Right cardiac atrium (tissue), 5 donors: ENCODE results near the gene AGT. TPM values are rescaled to one million over a fixed set of nuclear protein-coding genes. Genes with fewer than 3 reads are reported as not detected.
"Not testable (repeated sequence)": the region's sequence is repeated elsewhere in the genome, so short reads cannot be mapped to it uniquely, and the experiment has no call there.

Experiments used
- ATAC-seq, 2 donors: fragments of 200-7000 bp; cut with Tn5 transposase; one replicate each; pipeline versions ENCODE4 v1.8.0 to v1.9.1; 2020; ENCODE audit warnings: moderate library complexity in 2 of 2, mild to moderate bottlenecking in 1 of 2
- DNase-seq, 3 donors: peaks; one replicate each; pipeline ENCODE4 v3.0.0-alpha.2; 2020
- H3K27ac ChIP-seq: one replicate; pipeline ENCODE4 v1.5.1; 2013; ENCODE audit warnings: mild to moderate bottlenecking, low read length, control low read depth, moderate library complexity
- H3K27me3 ChIP-seq: one replicate; pipeline ENCODE4 v1.6.1; 2013; ENCODE audit not compliant: control insufficient read depth, insufficient read depth
- H3K4me1 ChIP-seq: one replicate; pipeline ENCODE4 v1.6.1; 2013; ENCODE audit warnings: low read length; ENCODE audit not compliant: control insufficient read depth, insufficient read depth
- H3K4me3 ChIP-seq: one replicate; pipeline ENCODE4 v1.5.1; 2013; ENCODE audit warnings: low read length, control low read depth
- H3K9me3 ChIP-seq: one replicate; pipeline ENCODE4 v1.6.1; 2013; ENCODE audit warnings: low read length; ENCODE audit not compliant: control insufficient read depth
- WGBS: extraction: QIAGEN DNeasy Blood & Tissue Kit; methylation state at CpG from one replicate; pipeline ENCODE4 v1.1.7; 2013; 5-methylcytosine and 5-hydroxymethylcytosine counted together
- intact Hi-C, 4 donors: fragments of 100-400 bp; cut with DNase I; formaldehyde crosslinking; loops; one replicate each; pipeline versions ENCODE4 v1.11.0 to v1.14.0; 2022 to 2023
- polyA plus RNA-seq: library from polyadenylated mRNA; stranded (reverse); fragments of 200-250 nt; gene quantifications from one replicate; pipeline ENCODE4 v1.2.3, GENCODE V29; 2013
- total RNA-seq, 4 donors: library from RNA; stranded (reverse); fragmentation: NEBNext Ultra II Directional; extraction: Animal tissue kit (Norgen Biotek cat#: 25700); gene quantifications; one replicate each; pipeline ENCODE4 v1.2.1, GENCODE V29; 2021
- donor health status: healthy with polysubstance abuse.
- donor health status: DM: no; HTN: yes; CAD: no.
- donor health status: DM: no; HTN: no; CAD: no.
- donor health status: DM: no; HTN: yes; CAD: no; lungs with severe emphysema.
- donor health status: DM: yes; HTN: yes; CAD: no.

AGT gene
- total and polyA plus RNA-seq, 5 donors, result 114 to 168 (median 125) TPM

DNA sequence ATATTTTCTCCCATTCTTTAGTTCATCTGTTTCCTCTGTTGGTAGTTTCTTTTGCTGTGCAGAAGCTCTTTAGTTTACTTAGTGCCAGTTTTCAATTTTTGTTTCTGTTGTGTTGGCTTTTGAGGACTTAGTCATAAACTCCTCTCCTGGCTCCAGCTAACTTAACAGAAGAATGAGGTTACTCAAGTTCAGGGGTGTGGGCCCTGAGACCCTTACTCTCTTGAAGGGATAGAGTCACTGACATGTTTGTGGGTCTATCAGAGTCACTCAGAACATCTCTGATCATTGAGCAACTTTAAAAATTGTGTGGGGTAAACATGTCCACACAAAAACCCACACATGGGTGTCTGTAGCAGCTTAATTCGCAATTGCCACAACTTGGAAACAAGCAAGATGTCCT, 14.2 kb downstream of the AGT start:
- intact Hi-C loops, result loop anchor here in 2 of 4 donors (10.0 kb wide), 1 partner anchor 65 kb away; no protein-coding TSS in a partner anchor
- WGBS, result 91% methylated on average over 1 of the region's 1 CpG

DNA sequence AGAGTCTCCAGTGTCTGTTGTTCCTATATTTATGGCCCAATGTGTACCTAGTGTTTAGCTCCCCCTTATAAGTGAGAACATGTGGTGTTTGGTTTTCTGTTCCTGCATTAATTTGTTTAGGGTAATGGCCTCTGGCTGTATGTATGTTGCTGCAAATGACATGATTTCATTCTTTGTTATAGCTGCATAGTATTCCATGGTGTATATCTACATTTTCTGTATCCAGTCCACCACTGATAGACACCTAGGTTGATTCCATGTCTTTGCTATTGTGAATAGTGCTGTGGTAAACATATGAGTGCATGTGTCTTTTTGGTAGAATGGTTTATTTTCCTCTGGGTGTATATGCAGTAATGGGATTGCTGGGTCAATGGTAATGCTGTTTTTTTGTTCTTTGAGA, 15.0 kb downstream of the AGT start:
- H3K27ac ChIP-seq, H3K27me3 ChIP-seq, H3K9me3 ChIP-seq, ATAC-seq, H3K4me1 ChIP-seq, H3K4me3 ChIP-seq, DNase-seq: not testable (repeated sequence)
- intact Hi-C loops, result loop anchor here in 2 of 4 donors (10.0 kb wide), 1 partner anchor 66 kb away; no protein-coding TSS in a partner anchor

More for the DNA sequence above, 14.2 kb downstream of the AGT start:
- H3K27ac ChIP-seq, result no peak overlapping the region
- H3K27me3 ChIP-seq, result no peaks in the 10 kb centered on the region
- peaks cover 5% of the 10 kb centered on the region for H3K4me1 ChIP-seq
- no peak for ATAC-seq
- no peaks in the 10 kb centered on the region for H3K9me3 ChIP-seq
- DNase-seq, result no peak
- no peak overlapping the region for H3K4me3 ChIP-seq

DNA sequence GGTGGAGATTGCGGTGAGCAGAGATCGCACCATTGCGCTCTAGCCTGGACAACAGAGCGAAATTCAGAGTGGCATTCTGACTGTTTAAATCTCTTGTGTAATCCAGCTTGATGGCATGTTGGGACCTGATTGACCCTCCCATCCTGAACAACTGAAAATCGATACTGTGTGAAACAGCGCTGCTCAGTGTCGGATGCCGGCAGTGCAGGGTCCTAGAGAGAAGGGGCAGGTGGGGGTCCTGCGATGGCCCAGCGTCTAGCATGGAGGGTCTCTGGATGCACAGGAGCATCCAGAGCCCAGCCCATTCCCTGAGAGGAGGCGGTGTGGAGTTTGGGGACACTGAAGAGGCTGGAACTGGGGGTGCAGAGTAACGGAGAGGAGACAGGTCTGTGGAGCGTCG, 15.8 kb downstream of the AGT start:
- intact Hi-C loops, result loop anchor here in 2 of 4 donors (10.0 kb wide), 1 partner anchor 67 kb away; no protein-coding TSS in a partner anchor
- Histone ChIP-seq H3K9me3 (no peaks in the 10 kb centered on the region), H3K4me1 (peaks cover 5% of the 10 kb centered on the region), H3K4me3 (no peak overlapping the region), H3K27ac (no peak overlapping the region), H3K27me3 (no peaks in the 10 kb centered on the region)
- ATAC-seq (no peak), DNase-seq (no peak)
- WGBS, result 93% methylated on average over 14 of the region's 14 CpGs

- WGBS, result 78% methylated on average over 7 of the region's 7 CpGs
- intact Hi-C loops, result loop anchor here in 2 of 4 donors (10.0 kb wide), 1 partner anchor 68 kb away; no protein-coding TSS in a partner anchor
- no peaks in the 10 kb centered on the region for H3K27me3 ChIP-seq
- no peak overlapping the region for H3K4me3 ChIP-seq
- peak; percentile 46 to 62 for ATAC-seq
- no peak overlapping the region for H3K27ac ChIP-seq
- peaks cover 5% of the 10 kb centered on the region for H3K4me1 ChIP-seq
- no peaks in the 10 kb centered on the region for H3K9me3 ChIP-seq
- DNase-seq, result no peak
Observed at GRCh38 chr1:230696722-230697437, 17.0 kb downstream of the AGT start.

GRCh38 chr1:230696218-230696617, 17.7 kb downstream of the AGT start:
- H3K4me3 ChIP-seq, result no peak overlapping the region
- peaks cover 5% of the 10 kb centered on the region for H3K4me1 ChIP-seq
- ATAC-seq (no peak), DNase-seq (no peak)
- H3K27ac ChIP-seq, result no peak overlapping the region
- 56% methylated on average over 8 of the region's 8 CpGs for WGBS
- H3K27me3 ChIP-seq, result no peaks in the 10 kb centered on the region
- intact Hi-C loops, result loop anchor here in 2 of 4 donors (10.0 kb wide), 1 partner anchor 69 kb away; no protein-coding TSS in a partner anchor
- H3K9me3 ChIP-seq, result no peaks in the 10 kb centered on the region

DNA sequence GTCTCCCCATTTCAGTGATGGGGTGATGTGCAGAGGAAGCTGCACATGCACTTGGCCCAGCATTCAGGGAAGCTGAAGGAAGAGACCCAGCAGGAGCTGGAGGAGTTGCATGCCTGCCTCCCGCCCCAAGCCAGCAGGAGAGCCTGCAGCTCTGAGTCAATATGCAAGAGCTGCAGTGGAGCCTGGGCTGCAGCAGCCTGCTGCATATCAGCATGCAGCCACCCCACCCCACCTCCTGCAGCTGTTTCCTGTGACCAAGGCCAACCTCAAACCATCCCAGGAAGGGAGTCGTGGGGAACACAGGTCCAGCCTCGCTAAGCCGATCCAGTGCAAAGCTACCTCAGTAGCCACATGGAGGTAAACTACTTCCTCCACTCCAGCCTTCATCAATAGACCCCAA, 18.9 kb downstream of the AGT start:
- Histone ChIP-seq H3K27me3 (no peaks in the 10 kb centered on the region), H3K4me3 (no peak overlapping the region), H3K27ac (no peak overlapping the region), H3K4me1 (peaks cover 5% of the 10 kb centered on the region), H3K9me3 (no peaks in the 10 kb centered on the region)
- peak in 1 of 2 donors; percentile 5 for ATAC-seq
- DNase-seq, result no peak
- 56% methylated on average over 4 of the region's 4 CpGs for WGBS
- intact Hi-C loops, result loop anchor here in 2 of 4 donors (10.0 kb wide), 1 partner anchor 70 kb away; no protein-coding TSS in a partner anchor

GRCh38 chr1:230694464-230694863, 19.5 kb downstream of the AGT start:
- intact Hi-C loops, result loop anchor here in 2 of 4 donors (10.0 kb wide), 1 partner anchor 70 kb away; no protein-coding TSS in a partner anchor
- H3K27ac ChIP-seq, result no peak overlapping the region
- ATAC-seq, result peak in 1 of 2 donors; percentile 9
- H3K9me3 ChIP-seq, result no peaks in the 10 kb centered on the region
- no peaks in the 10 kb centered on the region for H3K27me3 ChIP-seq
- peaks cover 5% of the 10 kb centered on the region for H3K4me1 ChIP-seq
- 92% methylated on average over 4 of the region's 4 CpGs for WGBS
- no peak for DNase-seq
- no peak overlapping the region for H3K4me3 ChIP-seq

DNA sequence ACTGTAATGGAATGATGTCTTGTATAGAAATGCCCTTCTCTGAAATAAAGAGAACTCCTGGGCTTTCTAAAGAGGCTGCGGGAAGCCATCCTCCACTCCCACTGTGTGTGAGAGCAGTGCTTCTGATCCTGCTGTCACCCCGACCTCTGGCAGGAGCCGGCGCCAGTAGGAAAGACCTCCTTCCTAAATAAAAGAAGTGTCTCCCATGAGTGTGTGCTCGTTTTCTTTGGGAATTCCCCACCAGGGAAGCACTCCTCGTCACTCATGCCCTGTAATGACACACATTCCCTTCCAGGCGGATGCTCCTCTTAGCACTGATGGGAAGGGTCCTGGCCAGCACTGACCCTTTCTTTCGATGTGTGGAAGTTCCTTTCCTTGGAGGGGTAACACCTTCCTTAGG, 20.1 kb downstream of the AGT start:
- no peak overlapping the region for H3K4me3 ChIP-seq
- H3K9me3 ChIP-seq, result no peaks in the 10 kb centered on the region
- H3K27ac ChIP-seq, result no peak overlapping the region
- no peak for ATAC-seq
- intact Hi-C loops, result loop anchor here in 2 of 4 donors (10.0 kb wide), 1 partner anchor 71 kb away; no protein-coding TSS in a partner anchor
- no peaks in the 10 kb centered on the region for H3K27me3 ChIP-seq
- DNase-seq, result no peak
- H3K4me1 ChIP-seq, result peaks cover 5% of the 10 kb centered on the region
- 82% methylated on average over 8 of the region's 8 CpGs for WGBS

DNA sequence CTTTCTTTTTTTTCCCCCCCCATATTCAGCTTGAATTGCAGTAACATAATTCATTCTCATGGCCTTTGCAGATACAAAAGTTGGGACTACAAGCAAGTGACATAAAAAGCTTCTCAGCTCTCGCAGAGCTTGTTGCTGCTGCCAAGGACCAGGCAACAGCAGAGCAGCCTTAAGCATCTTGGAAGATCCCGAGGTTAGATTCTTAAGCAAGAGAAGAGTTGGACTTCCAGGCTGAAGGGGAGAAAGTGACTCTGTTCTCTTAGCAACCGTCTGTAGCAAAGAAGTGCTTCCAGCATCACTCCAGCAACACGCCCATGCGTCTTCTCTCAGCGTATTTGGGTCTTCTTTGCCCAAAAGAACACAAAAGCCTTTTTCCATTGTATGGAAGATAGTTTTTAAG, 20.7 kb downstream of the AGT start:
- no peaks in the 10 kb centered on the region for H3K9me3 ChIP-seq
- WGBS, result 80% methylated on average over 6 of the region's 6 CpGs
- H3K27ac ChIP-seq, result no peak overlapping the region
- no peaks in the 10 kb centered on the region for H3K27me3 ChIP-seq
- no peak overlapping the region for H3K4me3 ChIP-seq
- intact Hi-C loops, result loop anchor here in 2 of 4 donors (10.0 kb wide), 1 partner anchor 72 kb away; no protein-coding TSS in a partner anchor
- no peak for ATAC-seq
- no peak for DNase-seq
- peaks cover 5% of the 10 kb centered on the region for H3K4me1 ChIP-seq

DNA sequence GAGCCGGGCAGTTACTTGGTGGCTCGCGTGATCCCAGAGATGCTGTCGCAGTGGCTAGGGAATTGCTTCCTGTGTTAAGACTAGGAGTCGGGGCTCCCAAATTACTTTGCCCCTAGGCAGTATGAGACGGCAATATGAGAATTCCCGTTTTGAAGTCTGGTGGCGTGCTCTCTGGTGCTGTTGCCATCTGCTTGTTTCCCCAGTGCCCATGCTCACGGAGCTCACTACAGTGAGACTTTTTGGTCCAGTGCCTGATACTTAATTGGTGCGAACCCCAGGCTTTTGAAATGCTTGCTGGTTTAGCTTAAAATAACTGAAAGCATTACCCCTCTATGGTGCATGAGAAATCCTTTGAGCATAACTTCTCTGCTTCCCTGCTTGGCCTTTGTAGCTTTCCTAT, 22.3 kb downstream of the AGT start:
- DNase-seq (no peak), ATAC-seq (no peak)
- 93% methylated on average over 10 of the region's 10 CpGs for WGBS
- Histone ChIP-seq H3K4me1 (peaks cover 4% of the 10 kb centered on the region), H3K27ac (no peak overlapping the region), H3K9me3 (no peaks in the 10 kb centered on the region), H3K4me3 (no peak overlapping the region), H3K27me3 (no peaks in the 10 kb centered on the region)
- intact Hi-C loops, result loop anchor here in 2 of 4 donors (10.0 kb wide), 1 partner anchor 73 kb away; no protein-coding TSS in a partner anchor

- H3K4me1 ChIP-seq, result no peaks in the 10 kb centered on the region
- ATAC-seq (no peak), DNase-seq (no peak)
- H3K4me3 ChIP-seq, result no peak overlapping the region
- H3K27ac ChIP-seq, result no peak overlapping the region
- intact Hi-C loops, result loop anchor here in 2 of 4 donors (10.0 kb wide), 1 partner anchor 75 kb away; no protein-coding TSS in a partner anchor
- no peaks in the 10 kb centered on the region for H3K9me3 ChIP-seq
- WGBS, result 88% methylated on average over 9 of the region's 9 CpGs
- no peaks in the 10 kb centered on the region for H3K27me3 ChIP-seq
Observed at GRCh38 chr1:230690101-230690500, 23.8 kb downstream of the AGT start.
